Neural progenitor cell (in vitro differentiated cells): ENCODE measurements around the gene TMEM178B. TPM values are rescaled to one million over a fixed set of nuclear protein-coding genes. Genes with fewer than 3 reads are reported as not detected.

Experiments
- DNase-seq: peaks from one replicate; pipeline ENCODE4 v3.0.0-alpha.2; 2016; ENCODE audit warnings: low spot score
- H2AFZ ChIP-seq: fragments of 200-600 bp; sonication (generic); replicated peaks from 2 replicates; pipeline ENCODE4 v1.6.1; 2016; ENCODE audit warnings: antibody characterized with exemption
- H3F3A ChIP-seq: fragments of 200-600 bp; sonication (generic); 2 replicates; pipeline ENCODE4 v1.6.1; 2016; ENCODE audit warnings: antibody characterized with exemption, low read depth
- H3K27ac ChIP-seq: fragments of 200-600 bp; sonication (generic); 2 replicates; pipeline ENCODE4 v1.5.1; 2016; ENCODE audit warnings: mild to moderate bottlenecking
- H3K27me3 ChIP-seq: fragments of 200-600 bp; sonication (generic); 2 replicates; pipeline ENCODE4 v1.6.1; 2016; ENCODE audit warnings: mild to moderate bottlenecking, moderate library complexity
- H3K36me3 ChIP-seq: fragments of 200-600 bp; sonication (generic); 2 replicates; pipeline ENCODE4 v1.5.1; 2016
- H3K4me1 ChIP-seq: fragments of 200-600 bp; sonication (generic); 2 replicates; pipeline ENCODE4 v1.6.1; 2016; ENCODE audit warnings: mixed run types
- H3K4me2 ChIP-seq: fragments of 200-600 bp; sonication (generic); 2 replicates; pipeline ENCODE4 v1.6.1; 2016
- H3K4me3 ChIP-seq: fragments of 200-600 bp; sonication (generic); 2 replicates; pipeline ENCODE4 v1.5.1; 2016
- H3K79me2 ChIP-seq: fragments of 200-600 bp; sonication (generic); 2 replicates; pipeline ENCODE4 v1.6.1; 2016; ENCODE audit warnings: low read depth
- H3K9ac ChIP-seq: fragments of 200-600 bp; sonication (generic); 2 replicates; pipeline ENCODE4 v1.6.1; 2016
- H3K9me3 ChIP-seq: fragments of 200-600 bp; sonication (generic); 2 replicates; pipeline ENCODE4 v1.5.1; 2016; ENCODE audit warnings: low read depth
- H4K20me1 ChIP-seq: fragments of 200-600 bp; sonication (generic); 2 replicates; pipeline ENCODE4 v1.6.1; 2016; ENCODE audit warnings: low read depth
- H3K27ac Mint-ChIP-seq: 3 replicates; pipeline ENCODE4 v1.8.0; 2021; ENCODE audit warnings: mixed read lengths
- H3K27me3 Mint-ChIP-seq: 2 replicates; pipeline ENCODE4 v1.8.0; 2022; ENCODE audit warnings: low read depth, mild to moderate bottlenecking, inconsistent platforms, moderate library complexity, mixed read lengths; ENCODE audit not compliant: insufficient read depth
- H3K36me3 Mint-ChIP-seq: 3 replicates; pipeline ENCODE4 v1.8.0; 2021; ENCODE audit warnings: mixed read lengths
- H3K4me1 Mint-ChIP-seq: 3 replicates; pipeline ENCODE4 v1.8.0; 2021; ENCODE audit warnings: mixed read lengths
- H3K4me3 Mint-ChIP-seq: 3 replicates; pipeline ENCODE4 v1.8.0; 2021; ENCODE audit warnings: mild to moderate bottlenecking, moderate library complexity, mixed read lengths
- H3K9me3 Mint-ChIP-seq: 3 replicates; pipeline ENCODE4 v1.8.0; 2020; ENCODE audit warnings: mixed read lengths
- CTCF ChIP-seq: fragments of 200-600 bp; sonication (generic); IDR thresholded peaks from 2 replicates; pipeline ENCODE4 v1.5.1; 2017; ENCODE audit warnings: antibody characterized with exemption, mild to moderate bottlenecking
- EZH2 ChIP-seq: fragments of 200-600 bp; sonication (generic); IDR thresholded peaks from 2 replicates; pipeline ENCODE4 v1.6.1; 2017; ENCODE audit warnings: antibody characterized with exemption, mild to moderate bottlenecking, moderate library complexity
- EZH2phosphoT487 ChIP-seq: fragments of 200-600 bp; sonication (generic); IDR thresholded peaks from 2 replicates; pipeline ENCODE4 v1.6.1; 2017; ENCODE audit warnings: antibody characterized with exemption
- total RNA-seq: library from RNA; depleted of rRNA; stranded (reverse); fragments of >200 nt; gene quantifications from 2 replicates; pipeline ENCODE4 v1.2.3, GENCODE V29; 2015; ENCODE audit warnings: low replicate concordance

The TMEM178B gene
- total RNA-seq, 1 donor from 2014 or later, result 2.9 TPM

DNA sequence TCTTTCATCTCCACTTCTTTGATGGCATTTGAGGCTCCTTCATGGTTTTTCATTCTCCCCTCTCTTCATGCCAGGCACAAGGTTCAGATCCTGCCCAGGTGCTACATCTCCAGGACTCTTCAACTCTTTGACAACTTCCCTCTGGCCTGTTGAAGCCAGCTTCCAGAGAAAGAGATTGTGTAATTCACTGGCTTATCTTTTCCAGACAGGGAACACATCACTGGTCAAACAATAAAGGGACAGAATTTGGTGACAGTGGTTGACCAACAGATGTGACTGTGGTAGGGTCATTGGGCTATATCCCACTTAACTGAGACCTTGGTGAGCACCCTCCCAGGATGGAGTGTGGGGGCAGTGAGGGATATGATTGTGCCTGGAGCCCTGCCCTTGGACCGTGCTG is 365.9 kb downstream of the TMEM178B start:
- Mint-ChIP-seq H3K27me3 (peaks cover 5% of the 10 kb centered on the region), H3K4me3 (no peak overlapping the region), H3K36me3 (peaks cover 3% of the 10 kb centered on the region), H3K27ac (no peak overlapping the region), H3K9me3 (no peaks in the 10 kb centered on the region), H3K4me1 (peaks cover 9% of the 10 kb centered on the region)
- H3K4me1 ChIP-seq, result no peaks in the 10 kb centered on the region
- no peaks in the 10 kb centered on the region for H4K20me1 ChIP-seq
- no peaks in the 10 kb centered on the region for H3K79me2 ChIP-seq
- no peaks in the 10 kb centered on the region for H3K36me3 ChIP-seq
- H3K27me3 ChIP-seq, result no peaks in the 10 kb centered on the region
- no peak overlapping the region for H3K27ac ChIP-seq
- no peak overlapping the region for H3K4me2 ChIP-seq
- H3K9ac ChIP-seq, result no peak overlapping the region
- H3K9me3 ChIP-seq, result no peaks in the 10 kb centered on the region
- H3F3A ChIP-seq, result no peaks in the 10 kb centered on the region
- TF ChIP-seq CTCF (no peak), EZH2 (no peak), EZH2phosphoT487 (no peak)
- no peak for DNase-seq
- H2AFZ ChIP-seq, result no peak overlapping the region
- H3K4me3 ChIP-seq, result no peak overlapping the region

GRCh38 chr7:141441837-141442627 is 368.2 kb downstream of the TMEM178B start:
- Histone ChIP-seq H3K27me3 (no peaks in the 10 kb centered on the region), H3F3A (no peaks in the 10 kb centered on the region), H3K4me3 (no peak overlapping the region), H3K9me3 (no peaks in the 10 kb centered on the region), H3K9ac (no peak overlapping the region), H3K36me3 (no peaks in the 10 kb centered on the region), H2AFZ (no peak overlapping the region), H3K4me2 (no peak overlapping the region), H3K27ac (no peak overlapping the region), H3K79me2 (no peaks in the 10 kb centered on the region), H3K4me1 (no peaks in the 10 kb centered on the region), H4K20me1 (no peaks in the 10 kb centered on the region)
- Mint-ChIP-seq H3K4me1 (no peaks in the 10 kb centered on the region), H3K27me3 (peaks cover 2% of the 10 kb centered on the region), H3K27ac (no peak overlapping the region), H3K9me3 (no peaks in the 10 kb centered on the region), H3K36me3 (peaks cover 4% of the 10 kb centered on the region), H3K4me3 (no peak overlapping the region)
- TF ChIP-seq EZH2phosphoT487, result no peak
- no peak for TF ChIP-seq EZH2
- TF ChIP-seq CTCF, result no peak
- no peak for DNase-seq

- Histone ChIP-seq H3K9me3 (no peaks in the 10 kb centered on the region), H3K27ac (no peak overlapping the region), H3K4me3 (no peak overlapping the region), H3K79me2 (no peaks in the 10 kb centered on the region), H3K36me3 (no peaks in the 10 kb centered on the region), H4K20me1 (no peaks in the 10 kb centered on the region), H2AFZ (no peak overlapping the region), H3K4me2 (no peak overlapping the region), H3K27me3 (no peaks in the 10 kb centered on the region), H3K4me1 (no peaks in the 10 kb centered on the region), H3F3A (no peaks in the 10 kb centered on the region), H3K9ac (no peak overlapping the region)
- H3K36me3 Mint-ChIP-seq, result peaks cover 4% of the 10 kb centered on the region
- H3K4me3 Mint-ChIP-seq, result no peak overlapping the region
- DNase-seq, result no peak
- TF ChIP-seq CTCF (no peak), EZH2 (no peak), EZH2phosphoT487 (no peak)
- H3K27ac Mint-ChIP-seq, result no peak overlapping the region
- no peaks in the 10 kb centered on the region for H3K9me3 Mint-ChIP-seq
- H3K4me1 Mint-ChIP-seq, result no peaks in the 10 kb centered on the region
- peaks cover 2% of the 10 kb centered on the region for H3K27me3 Mint-ChIP-seq
These were observed 368.9 kb downstream of the TMEM178B start for GRCh38 chr7:141442781-141443180.
